ENCODE measurements around the gene MAEA. TPM values are rescaled to one million over a fixed set of nuclear protein-coding genes. Genes with fewer than 3 reads are reported as not detected.

The MAEA gene
- total and polyA plus RNA-seq, 8 donors, result 28.6 to 74.7 (median 32.7) TPM

DNA sequence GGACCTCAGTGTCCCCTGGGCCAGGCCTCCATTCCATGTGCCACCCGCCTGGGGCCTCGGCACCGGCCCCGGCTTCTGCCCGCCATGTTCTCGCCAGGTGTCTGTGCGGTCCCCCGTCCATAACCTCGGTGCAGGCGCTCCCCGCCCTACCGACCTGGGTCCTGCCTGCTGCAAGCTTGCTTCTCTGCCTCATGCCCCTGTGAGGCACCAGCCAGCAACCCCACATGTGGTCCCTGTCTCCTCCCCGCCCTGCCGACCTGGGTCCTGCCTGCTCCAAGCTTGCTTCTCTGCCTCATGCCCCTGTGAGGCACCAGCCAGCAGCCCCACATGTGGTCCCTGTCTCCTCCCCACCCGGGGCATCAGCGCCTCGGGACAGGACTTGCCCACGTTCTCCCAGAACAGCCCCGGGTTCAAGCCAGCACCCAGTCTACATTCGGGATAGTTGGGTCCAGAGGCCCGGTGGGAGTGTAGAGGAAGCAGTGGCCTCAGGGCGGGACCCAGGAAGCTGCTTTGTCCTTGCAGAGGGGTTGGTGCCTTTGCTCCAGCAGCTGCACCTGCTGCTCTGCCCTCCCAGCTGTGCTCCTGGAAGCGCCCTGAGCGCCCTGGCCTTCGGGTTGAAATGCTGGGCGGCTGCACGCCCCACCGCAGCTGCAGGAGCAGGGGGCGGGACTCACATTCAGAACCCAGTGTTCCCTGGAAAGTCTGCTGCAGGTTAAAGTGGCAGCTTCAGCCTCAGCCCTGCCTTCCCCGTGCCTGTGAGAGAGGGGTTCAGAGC is 37.2 kb downstream of the MAEA start:
- no peak for ATAC-seq
- no peak overlapping the region for H3K27ac ChIP-seq
- 93 to 96% methylated on average over 27 to 30 of the region's 30 CpGs for WGBS, 2 donors
- peak in 2 of 6 donors; percentile 33 to 72 for DNase-seq
- H3K4me3 ChIP-seq, result no peak overlapping the region
- peaks cover 3 to 15% (median 11%) of the 10 kb centered on the region in 3 donors for H3K36me3 ChIP-seq
- no peaks in the 10 kb centered on the region for H3K4me1 ChIP-seq
- TF ChIP-seq, protein P1, sequence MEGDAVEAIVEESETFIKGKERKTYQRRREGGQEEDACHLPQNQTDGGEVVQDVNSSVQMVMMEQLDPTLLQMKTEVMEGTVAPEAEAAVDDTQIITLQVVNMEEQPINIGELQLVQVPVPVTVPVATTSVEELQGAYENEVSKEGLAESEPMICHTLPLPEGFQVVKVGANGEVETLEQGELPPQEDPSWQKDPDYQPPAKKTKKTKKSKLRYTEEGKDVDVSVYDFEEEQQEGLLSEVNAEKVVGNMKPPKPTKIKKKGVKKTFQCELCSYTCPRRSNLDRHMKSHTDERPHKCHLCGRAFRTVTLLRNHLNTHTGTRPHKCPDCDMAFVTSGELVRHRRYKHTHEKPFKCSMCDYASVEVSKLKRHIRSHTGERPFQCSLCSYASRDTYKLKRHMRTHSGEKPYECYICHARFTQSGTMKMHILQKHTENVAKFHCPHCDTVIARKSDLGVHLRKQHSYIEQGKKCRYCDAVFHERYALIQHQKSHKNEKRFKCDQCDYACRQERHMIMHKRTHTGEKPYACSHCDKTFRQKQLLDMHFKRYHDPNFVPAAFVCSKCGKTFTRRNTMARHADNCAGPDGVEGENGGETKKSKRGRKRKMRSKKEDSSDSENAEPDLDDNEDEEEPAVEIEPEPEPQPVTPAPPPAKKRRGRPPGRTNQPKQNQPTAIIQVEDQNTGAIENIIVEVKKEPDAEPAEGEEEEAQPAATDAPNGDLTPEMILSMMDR (IDR thresholded peaks at IDR 0.05), result no peak
- H3K27me3 ChIP-seq, result no peaks in the 10 kb centered on the region
- no peaks in the 10 kb centered on the region for H3K9me3 ChIP-seq
- no peak for FAIRE-seq
- intact Hi-C loops (cut with DNase I), result no loop called here

DNA sequence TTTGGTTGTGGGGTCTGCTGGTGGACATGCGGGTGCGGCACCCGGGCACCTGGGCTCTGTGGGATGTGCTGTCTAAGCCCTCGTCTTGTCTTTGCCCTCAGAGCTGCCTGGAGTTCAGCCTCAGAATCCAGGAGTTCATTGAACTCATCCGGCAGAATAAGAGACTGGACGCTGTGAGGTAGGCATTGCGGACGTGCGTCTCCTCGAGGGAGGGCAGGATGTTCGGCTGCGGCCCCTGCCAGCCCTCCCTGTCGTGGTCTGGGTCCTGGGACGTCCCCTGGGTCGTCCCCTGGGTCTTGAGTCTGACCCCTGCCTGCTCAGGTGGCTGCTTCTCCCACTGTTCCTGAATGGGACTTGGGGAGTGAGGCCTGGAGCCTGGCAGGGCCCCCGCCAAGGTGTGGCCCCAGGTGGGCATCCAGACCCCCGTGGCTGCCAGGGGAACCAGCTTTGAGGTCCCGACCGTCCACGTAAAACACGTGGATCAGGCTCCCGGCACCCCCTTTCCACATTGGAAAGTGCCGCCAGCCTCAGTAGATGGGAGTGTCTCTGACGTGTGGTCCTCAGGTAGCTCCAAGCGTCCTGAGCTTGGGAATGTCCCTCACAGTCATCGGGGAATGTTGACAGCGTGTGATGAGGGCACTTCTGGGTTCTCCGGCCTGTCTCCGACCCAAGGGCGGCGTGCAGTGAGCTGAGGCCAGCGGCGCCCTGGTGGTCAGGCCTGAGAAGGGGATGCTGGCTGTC is 38.0 kb downstream of the MAEA start:
- Histone ChIP-seq H3K36me3 (peaks cover 3 to 15% (median 13%) of the 10 kb centered on the region in 3 donors), H3K27ac (no peak overlapping the region), H3K4me1 (no peaks in the 10 kb centered on the region), H3K27me3 (no peaks in the 10 kb centered on the region), H3K4me3 (no peak overlapping the region), H3K9me3 (no peaks in the 10 kb centered on the region)
- 94 to 96% methylated on average over 32 to 33 of the region's 33 CpGs for WGBS, 2 donors
- FAIRE-seq (no peak), DNase-seq (peak in 1 of 6 donors; percentile 55), ATAC-seq (no peak)
- TF ChIP-seq, protein P1 (IDR thresholded peaks at IDR 0.05), result no peak
- intact Hi-C loops (cut with DNase I), result no loop called here

DNA sequence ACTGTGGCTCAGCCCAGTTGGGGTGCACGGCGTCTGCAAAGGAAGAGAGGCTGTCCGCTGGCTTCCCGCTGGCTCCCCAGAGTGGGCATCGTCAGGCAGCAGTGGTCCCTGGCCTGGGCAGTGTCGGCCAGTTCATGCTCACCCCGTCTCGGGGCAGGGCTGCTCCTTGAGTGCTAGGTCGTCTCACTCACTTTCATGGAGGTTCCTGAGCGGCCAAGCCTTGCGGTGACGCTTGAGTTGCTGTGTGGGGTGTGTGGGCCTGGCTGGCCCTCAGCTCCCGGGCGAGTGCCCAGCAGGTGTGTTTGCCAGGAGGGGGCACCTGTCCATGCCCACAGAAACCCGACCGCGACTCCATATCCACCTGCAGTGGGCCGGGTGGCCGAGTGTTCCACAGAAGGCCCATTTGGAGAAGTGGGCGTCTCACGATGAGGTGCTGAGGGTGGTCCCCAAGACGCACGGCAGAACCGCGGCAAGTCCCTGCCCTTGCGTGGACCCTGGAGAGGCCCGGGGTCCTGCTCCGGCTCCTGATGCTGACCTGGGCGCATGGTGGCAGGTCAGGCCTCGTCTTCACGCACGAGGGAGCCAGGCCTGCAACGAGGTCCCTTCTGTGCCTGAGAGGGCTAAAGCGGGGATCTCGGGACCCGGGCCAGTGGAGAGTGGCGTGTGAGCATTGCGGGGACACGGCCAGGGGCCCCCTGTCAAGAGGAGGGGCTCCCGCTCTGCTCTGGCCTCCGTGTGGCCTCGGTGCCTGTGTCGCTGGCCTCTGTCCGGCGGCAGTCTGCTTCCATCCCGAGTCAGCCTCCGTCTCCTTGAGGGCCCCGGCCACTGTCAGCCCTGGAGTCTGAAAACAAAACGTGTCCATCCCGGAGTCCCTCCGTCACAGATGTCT is 38.8 kb downstream of the MAEA start:
- intact Hi-C loops (cut with DNase I), result no loop called here
- FAIRE-seq (no peak), ATAC-seq (no peak), DNase-seq (peak in 2 of 6 donors; percentile 9 to 72)
- H3K4me3 ChIP-seq, result no peak overlapping the region
- H3K4me1 ChIP-seq, result no peaks in the 10 kb centered on the region
- WGBS, 2 donors, result 93 to 94% methylated on average over 51 of the region's 51 CpGs
- H3K27ac ChIP-seq, result no peak overlapping the region
- TF ChIP-seq, protein P1 (IDR thresholded peaks at IDR 0.05), result no peak
- H3K36me3 ChIP-seq, result peaks cover 3 to 17% (median 13%) of the 10 kb centered on the region in 3 donors
- no peaks in the 10 kb centered on the region for H3K9me3 ChIP-seq
- H3K27me3 ChIP-seq, result no peaks in the 10 kb centered on the region

DNA sequence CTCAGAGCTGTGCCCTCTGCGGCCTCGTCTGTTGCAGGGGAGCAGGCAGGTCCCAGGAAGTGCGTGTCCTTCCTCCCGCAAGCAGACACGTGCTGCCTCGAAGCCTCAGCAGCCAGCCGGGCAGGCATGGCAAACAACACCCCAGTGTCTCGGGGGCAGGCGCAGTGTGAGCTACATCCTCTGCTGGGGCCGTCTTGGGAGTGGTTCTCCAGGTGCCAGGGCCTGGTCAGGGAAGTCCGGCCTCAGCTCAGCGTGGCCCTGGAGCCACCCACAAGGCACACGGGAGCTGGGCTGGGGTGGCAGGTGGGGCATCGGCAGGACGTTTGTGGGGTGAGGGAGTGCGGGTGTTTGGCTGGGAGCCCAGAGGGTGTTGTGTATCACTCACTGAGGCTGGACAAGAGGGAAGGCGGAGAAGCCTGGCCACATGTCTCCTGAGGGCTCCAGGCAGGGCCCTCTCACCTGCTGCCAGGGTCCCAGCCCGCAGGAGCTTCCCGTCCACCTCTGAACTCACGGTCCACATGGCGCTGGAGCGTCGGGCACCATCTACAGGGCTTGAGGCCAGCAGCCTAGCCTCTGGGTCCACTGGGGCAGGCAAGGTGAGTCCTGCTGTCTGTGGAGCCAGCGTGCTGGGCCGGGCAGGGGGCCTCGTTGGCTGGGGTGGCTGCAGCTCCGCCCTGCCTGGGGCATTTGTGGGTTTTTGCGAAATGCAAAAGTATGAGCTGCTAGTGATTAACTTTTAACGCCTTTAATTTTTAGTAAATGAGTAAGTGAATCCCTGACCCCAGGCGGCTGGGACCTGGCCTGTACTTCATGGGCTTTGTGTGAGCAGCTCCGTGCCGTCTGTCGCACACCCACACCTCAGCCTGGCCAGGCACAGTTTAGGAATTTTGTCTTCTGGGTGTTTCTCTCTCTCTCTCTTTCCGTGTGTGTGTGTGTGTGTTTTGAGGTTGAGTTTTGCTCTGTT is 40.0 kb downstream of the MAEA start:
- H3K27me3 ChIP-seq, result no peaks in the 10 kb centered on the region
- intact Hi-C loops (cut with DNase I), result loop anchor here in 1 of 3 donors (10.0 kb wide), 1 partner anchor 75 kb away; no protein-coding TSS in a partner anchor
- ATAC-seq, result peak in 1 of 4 donors; percentile 14
- peaks cover 3 to 19% (median 9%) of the 10 kb centered on the region in 3 donors for H3K36me3 ChIP-seq
- H3K27ac ChIP-seq, result no peak overlapping the region
- no peaks in the 10 kb centered on the region for H3K9me3 ChIP-seq
- 85% methylated on average over 34 of the region's 34 CpGs for WGBS, 2 donors
- H3K4me1 ChIP-seq, result no peaks in the 10 kb centered on the region
- TF ChIP-seq, protein P1 (IDR thresholded peaks at IDR 0.05), result no peak
- no peak for FAIRE-seq
- H3K4me3 ChIP-seq, result no peak overlapping the region
- DNase-seq, result peak in 2 of 6 donors; percentile 21 to 64

Data from pancreas (tissue), 10 donors.